H1 (cell line): ENCODE results near the gene SNX33. TPM values are rescaled to one million over a fixed set of nuclear protein-coding genes. Genes with fewer than 3 reads are reported as not detected.

Experiments used
- ASH2L ChIP-seq: fragments of 200-600, 300-600 bp; sonication (generic); IDR thresholded peaks from one replicate; pipeline ENCODE4 v1.7.1; 2017; ENCODE audit warnings: low read length
- ATF3 ChIP-seq: IDR thresholded peaks from 2 replicates; pipeline ENCODE4 v1.6.1; 2011; ENCODE audit warnings: low read depth, mild to moderate bottlenecking, low read length; ENCODE audit not compliant: insufficient read depth
- BCL11A ChIP-seq, 2 experiments: IDR thresholded peaks; one replicate each; pipeline ENCODE4 v1.6.1; 2011; ENCODE audit warnings: low read depth in 2 of 2, low read length in 2 of 2, mild to moderate bottlenecking in 2 of 2
- BRCA1 ChIP-seq: IDR thresholded peaks from 2 replicates; pipeline ENCODE4 v1.6.1; 2012; ENCODE audit warnings: low read depth, low read length, improper control_type of control experiment
- JUN ChIP-seq: IDR thresholded peaks from 2 replicates; pipeline ENCODE4 v1.6.1; 2011; ENCODE audit warnings: low read depth, mild to moderate bottlenecking, improper control_type of control experiment, low read length
- JUND ChIP-seq: IDR thresholded peaks from 2 replicates; pipeline ENCODE4 v1.6.1; 2011; ENCODE audit warnings: mild to moderate bottlenecking, improper control_type of control experiment, low read length
- MAFK ChIP-seq: IDR thresholded peaks from 2 replicates; pipeline ENCODE4 v1.6.1; 2012; ENCODE audit warnings: low read depth, mild to moderate bottlenecking, improper control_type of control experiment, low read length
- RXRA ChIP-seq: IDR thresholded peaks from 2 replicates; pipeline ENCODE4 v1.6.1; 2011; ENCODE audit warnings: low read depth, mild to moderate bottlenecking, low read length, moderate library complexity; ENCODE audit not compliant: insufficient read depth
- SIN3A ChIP-seq, 2 experiments: IDR thresholded peaks in 1 of 2; conservative IDR thresholded peaks in 1 of 2; 2 replicates each; pipeline ENCODE4 v1.6.1; 2011 to 2012; ENCODE audit warnings: low read length in 2 of 2, improper control_type of control experiment in 1 of 2, low read depth in 1 of 2, mild to moderate bottlenecking in 1 of 2
- YY1 ChIP-seq: IDR thresholded peaks from 2 replicates; pipeline ENCODE4 v1.6.1; 2011; ENCODE audit warnings: low read depth, mild to moderate bottlenecking, low read length
- polyA plus RNA-seq, 7 experiments: library from polyadenylated mRNA; depleted of rRNA in 3 of 7; stranded (reverse) in 5 of 7; unstranded in 2 of 7; fragments of >200 nt in 5 of 7; fragments of 200-250 nt in 2 of 7; gene quantifications; 1 replicate in 5 of 7; 2 replicates in 1 of 7; 4 replicates in 1 of 7; pipeline versions ENCODE4 v1.2.1 to v1.2.3, GENCODE V29; 2011 to 2013; ENCODE audit warnings: missing spikeins in 2 of 7, mixed read lengths in 2 of 7
- total RNA-seq: library from RNA; stranded (reverse); fragmentation: NEBNext Ultra II Directional; extraction: Animal tissue kit (Norgen Biotek cat#: 25700); gene quantifications from 2 replicates; pipeline ENCODE4 v1.2.1, GENCODE V29; 2021

SNX33 gene
- total and polyA plus RNA-seq, 2 of the 8 experiments (the other 6 are each of a cell fraction or from before 2014, with no cell fraction given), result 14.3 to 22.9 TPM

- TF ChIP-seq ATF3 (no peak), MAFK (no peak), SIN3A (conservative IDR thresholded peaks at IDR 0.05 in 1 of 2, IDR thresholded peaks at IDR 0.05 in 1 of 2; ENCODE audit: low read depth in 1 of 2, low read length in 2 of 2) (peak in 1 of 2 experiments; percentile 83; a peak in 2 of 4 replicates), BRCA1 (no peak), RXRA (no peak), JUND (no peak), JUN (no peak), YY1 (0 out of 2 replicates have a peak, but pooled peaks have one; percentile 15), BCL11A (IDR thresholded peaks at IDR 0.05; ENCODE audit: low read depth in 2 of 2, low read length in 2 of 2) (no peak), ASH2L (peak; percentile 86)
Observed at GRCh38 chr15:75647370-75648155, at the start of gene SNX33 (continued).
